ENCODE results near the gene PRR9. TPM values are rescaled to one million over a fixed set of nuclear protein-coding genes. Genes with fewer than 3 reads are reported as not detected.
"Not testable (repeated sequence)": the region's sequence is repeated elsewhere in the genome, so short reads cannot be mapped to it uniquely, and the experiment has no call there.

Gene PRR9
- total RNA-seq, 1 experiment from 2014 or later = not detected

DNA sequence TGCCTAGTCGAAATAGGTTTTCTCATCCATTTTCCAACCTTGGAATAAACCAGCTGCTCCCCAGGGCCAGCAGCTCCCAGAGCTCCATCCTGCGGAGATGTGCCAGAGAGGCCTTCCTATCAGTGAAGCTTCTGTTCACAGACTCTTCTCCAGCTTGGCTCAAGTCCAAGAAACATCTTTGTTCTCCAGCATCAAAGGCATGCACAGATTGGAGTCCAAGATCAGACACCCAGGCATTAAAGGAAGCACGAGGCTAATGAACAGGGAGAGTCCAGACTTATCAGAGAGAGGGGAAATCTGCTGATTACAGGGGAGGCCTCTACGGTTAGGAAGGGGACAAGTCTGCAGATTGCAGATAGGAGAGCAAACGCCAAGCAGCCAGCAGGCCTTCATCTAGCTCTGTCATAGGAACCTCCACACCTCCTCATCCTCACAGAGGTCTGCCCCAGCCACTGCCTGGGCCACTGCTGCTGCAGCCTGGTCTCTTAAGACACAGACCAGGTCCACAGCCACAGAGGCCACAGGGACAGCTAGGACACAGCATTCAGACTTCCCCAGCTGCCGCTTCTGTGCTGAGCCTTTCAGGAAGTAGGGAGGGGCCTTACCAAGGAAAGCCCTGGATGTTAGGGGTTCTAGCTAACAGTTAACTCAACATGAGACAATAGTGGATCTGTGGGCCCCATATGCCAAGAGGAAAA lies 3.4 kb downstream of the PRR9 start:
- H3K36me3 ChIP-seq (ENCODE audit: low read depth, low read length) = no peaks in the 10 kb centered on the region
- no peaks in the 10 kb centered on the region for H3K4me1 ChIP-seq (ENCODE audit: insufficient read depth, low read length)
- DNase-seq (no peak), ATAC-seq (no peak)
- H3K4me2 ChIP-seq (ENCODE audit: low read length) = no peak overlapping the region
- no peak overlapping the region for H2AFZ ChIP-seq (ENCODE audit: low read length)
- H3K4me3 ChIP-seq (ENCODE audit: low read length) = no peak overlapping the region
- H4K20me1 ChIP-seq (ENCODE audit: low read length) = no peaks in the 10 kb centered on the region
- TF ChIP-seq EZH2phosphoT487 (IDR thresholded peaks at IDR 0.05; ENCODE audit: borderline replicate concordance, low read length) = no peak
- TF ChIP-seq EZH2 (IDR thresholded peaks at IDR 0.05; ENCODE audit: low read length, unreplicated experiment) = no peak
- TF ChIP-seq CTCF (conservative IDR thresholded peaks at IDR 0.05; ENCODE audit: low read depth, low read length) = no peak
- BruUV-seq (replicated peaks) = no TSS peak
- peaks cover 82% of the 10 kb centered on the region for H3K27me3 ChIP-seq (ENCODE audit: low read length)
- H3K79me2 ChIP-seq (ENCODE audit: low read length) = no peaks in the 10 kb centered on the region
- H3K9ac ChIP-seq (ENCODE audit: low read length) = no peak overlapping the region
- POLR2A ChIA-PET (ENCODE audit: unreplicated experiment) = no interaction called here
- CTCF ChIA-PET = no interaction called here
- H3K9me2 ChIP-seq (replicated peaks; ENCODE audit: low read length) = no peaks in the 10 kb centered on the region
- no peak overlapping the region for H3K27ac ChIP-seq (ENCODE audit: low read length)
- no peaks in the 10 kb centered on the region for H3K9me3 ChIP-seq (ENCODE audit: low read length)
- H3F3A ChIP-seq (ENCODE audit: low read length, unreplicated experiment) = no peaks in the 10 kb centered on the region
- intact Hi-C loops (cut with micrococcal nuclease) = no loop called here

DNA sequence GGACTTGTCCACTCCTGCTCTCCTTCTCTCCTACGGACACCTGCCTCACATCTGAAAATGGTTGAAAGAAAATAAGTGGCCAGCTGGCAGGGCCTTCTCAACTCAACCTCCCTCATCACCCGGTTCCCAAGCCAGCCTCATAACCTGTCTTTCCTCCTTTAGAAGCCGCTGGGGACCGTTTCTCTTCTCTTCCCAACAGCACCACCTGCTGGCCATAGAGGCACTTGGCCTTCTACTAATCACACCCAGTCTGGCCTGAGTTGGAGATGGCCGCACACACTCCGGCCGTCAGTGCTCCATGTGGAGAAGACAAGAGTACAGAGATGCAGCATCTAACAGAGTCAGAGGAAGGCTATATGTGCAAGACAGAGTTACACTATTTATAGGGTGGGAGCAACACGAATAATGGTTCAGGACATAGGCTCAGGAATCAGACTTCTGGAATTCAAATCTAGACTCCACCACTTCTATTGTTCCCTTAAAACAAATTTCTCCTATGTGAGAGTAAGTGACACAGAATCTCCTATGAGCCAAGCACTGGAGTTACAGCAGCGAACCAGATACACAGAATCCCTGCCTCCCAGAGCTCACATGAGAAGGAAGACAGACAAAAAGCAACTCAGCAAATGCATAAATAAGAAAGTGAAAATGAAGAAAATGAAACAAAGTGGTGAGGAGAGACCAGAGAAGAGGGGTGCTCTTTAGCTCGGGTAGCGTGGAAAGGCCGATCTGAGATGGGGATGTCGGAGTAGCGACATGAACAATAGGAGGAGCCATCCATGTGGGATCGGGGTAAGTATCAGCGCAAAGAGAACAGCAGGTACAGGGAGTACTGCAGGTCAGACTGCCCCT lies 5.9 kb downstream of the PRR9 start:
- H4K20me1 ChIP-seq (ENCODE audit: low read length); H3F3A ChIP-seq (ENCODE audit: low read length, unreplicated experiment); H3K4me1 ChIP-seq (ENCODE audit: insufficient read depth, low read length); H3K9me3 ChIP-seq (ENCODE audit: low read length); H2AFZ ChIP-seq (ENCODE audit: low read length); H3K79me2 ChIP-seq (ENCODE audit: low read length); H3K4me2 ChIP-seq (ENCODE audit: low read length); H3K4me3 ChIP-seq (ENCODE audit: low read length); POLR2A ChIA-PET (ENCODE audit: unreplicated experiment); BruUV-seq (replicated peaks); H3K9me2 ChIP-seq (replicated peaks; ENCODE audit: low read length); H3K9ac ChIP-seq (ENCODE audit: low read length); H3K27ac ChIP-seq (ENCODE audit: low read length); H3K36me3 ChIP-seq (ENCODE audit: low read depth, low read length): not testable (repeated sequence)
- DNase-seq (peak; percentile 81), ATAC-seq (peak; percentile 99)
- H3K27me3 ChIP-seq (ENCODE audit: low read length) = peaks cover 74% of the 10 kb centered on the region
- CTCF ChIA-PET = interaction anchor here (0.6 kb wide), 1 partner anchor 222 kb away, joined by 3 read pairs; the partner anchor contains the start of gene SPRR3
- intact Hi-C loops (cut with micrococcal nuclease) = loop anchor here (1.0 kb wide), 1 partner anchor 352 kb away; no protein-coding TSS in a partner anchor
- TF ChIP-seq CTCF (conservative IDR thresholded peaks at IDR 0.05; ENCODE audit: low read depth, low read length) = peak; percentile 76

DNA sequence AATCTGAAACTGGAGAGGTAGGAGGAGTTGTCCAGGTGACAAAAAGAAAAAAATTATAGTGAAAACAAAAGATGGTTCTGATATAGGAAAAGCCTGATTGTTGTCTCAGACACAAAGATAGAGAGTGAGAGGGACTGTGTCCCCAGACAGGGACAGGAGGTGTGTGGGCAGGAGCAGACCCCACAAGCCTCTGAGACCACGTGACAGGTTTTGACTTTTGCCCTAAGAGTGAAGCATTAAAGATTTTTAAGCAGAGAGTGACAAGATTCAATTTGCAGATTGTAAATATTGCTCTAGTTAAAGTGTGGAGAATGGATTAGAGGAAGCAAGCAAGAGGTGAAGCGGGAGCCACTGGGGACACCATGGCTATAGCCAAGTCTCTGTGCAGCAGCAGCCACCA lies 10.4 kb downstream of the PRR9 start:
- no peaks in the 10 kb centered on the region for H3K4me1 ChIP-seq (ENCODE audit: insufficient read depth, low read length)
- no TSS peak for BruUV-seq (replicated peaks)
- intact Hi-C loops (cut with micrococcal nuclease) = no loop called here
- H3K9me3 ChIP-seq (ENCODE audit: low read length) = no peaks in the 10 kb centered on the region
- H3F3A ChIP-seq (ENCODE audit: low read length, unreplicated experiment) = no peaks in the 10 kb centered on the region
- no peaks in the 10 kb centered on the region for H4K20me1 ChIP-seq (ENCODE audit: low read length)
- no peak overlapping the region for H2AFZ ChIP-seq (ENCODE audit: low read length)
- H3K79me2 ChIP-seq (ENCODE audit: low read length) = no peaks in the 10 kb centered on the region
- ATAC-seq (no peak), DNase-seq (no peak)
- no peak overlapping the region for H3K27ac ChIP-seq (ENCODE audit: low read length)
- ChIA-PET POLR2A (ENCODE audit: unreplicated experiment) (no interaction called here), CTCF (no interaction called here)
- no peak overlapping the region for H3K4me2 ChIP-seq (ENCODE audit: low read length)
- no peak overlapping the region for H3K9ac ChIP-seq (ENCODE audit: low read length)
- TF ChIP-seq CTCF (conservative IDR thresholded peaks at IDR 0.05; ENCODE audit: low read depth, low read length) = no peak
- no peak for TF ChIP-seq EZH2 (IDR thresholded peaks at IDR 0.05; ENCODE audit: low read length, unreplicated experiment)
- TF ChIP-seq EZH2phosphoT487 (IDR thresholded peaks at IDR 0.05; ENCODE audit: borderline replicate concordance, low read length) = no peak
- H3K27me3 ChIP-seq (ENCODE audit: low read length) = peaks cover 44% of the 10 kb centered on the region
- H3K4me3 ChIP-seq (ENCODE audit: low read length) = no peak overlapping the region
- no peaks in the 10 kb centered on the region for H3K36me3 ChIP-seq (ENCODE audit: low read depth, low read length)
- no peaks in the 10 kb centered on the region for H3K9me2 ChIP-seq (replicated peaks; ENCODE audit: low read length)

All from PC-3 (cell line).